Left renal pelvis (tissue), 4 donors: ENCODE data around the gene SCUBE3. TPM values are rescaled to one million over a fixed set of nuclear protein-coding genes. Genes with fewer than 3 reads are reported as not detected.

Source experiments
- DNase-seq, 4 donors: peaks; one replicate each; pipeline ENCODE4 v3.0.0-alpha.2; 2013; ENCODE audit warnings: low read depth in 4 of 4, low spot score in 3 of 4
- polyA plus RNA-seq, 4 donors: library from polyadenylated mRNA; unstranded; fragments of 120-200 nt; gene quantifications; one replicate each; pipeline ENCODE4 v1.2.1, GENCODE V29; 2013; ENCODE audit not compliant: insufficient read length in 4 of 4

Gene SCUBE3
- polyA plus RNA-seq, 4 donors, result 41.9 to 59.0 (median 49.4) TPM

- no peak for DNase-seq
These were observed 23.7 kb downstream of the SCUBE3 start for GRCh38 chr6:35237476-35237875.

GRCh38 chr6:35238843-35239289, 25.1 kb downstream of the SCUBE3 start:
- no peak for DNase-seq

- DNase-seq, result no peak
These were observed 25.8 kb downstream of the SCUBE3 start for GRCh38 chr6:35239581-35239980.

- DNase-seq, result peak in 2 of 4 donors; percentile 52 to 63
These were observed 27.4 kb downstream of the SCUBE3 start for GRCh38 chr6:35240838-35241801.

GRCh38 chr6:35242486-35242885, 28.7 kb downstream of the SCUBE3 start:
- no peak for DNase-seq

- DNase-seq, result no peak
These were observed 29.1 kb downstream of the SCUBE3 start for GRCh38 chr6:35242906-35243305.

GRCh38 chr6:35243386-35243958, 29.7 kb downstream of the SCUBE3 start:
- no peak for DNase-seq

- DNase-seq, result no peak
These were observed 30.8 kb downstream of the SCUBE3 start for GRCh38 chr6:35244551-35244950.

GRCh38 chr6:35247642-35248231, 34.0 kb downstream of the SCUBE3 start:
- DNase-seq, result no peak

- DNase-seq, result no peak
These were observed 34.5 kb downstream of the SCUBE3 start for GRCh38 chr6:35248300-35248699.

GRCh38 chr6:35248965-35249364, 35.2 kb downstream of the SCUBE3 start:
- no peak for DNase-seq

GRCh38 chr6:35251949-35252348, 38.2 kb downstream of the SCUBE3 start:
- DNase-seq, result no peak

- DNase-seq, result no peak
These were observed 39.5 kb downstream of the SCUBE3 start for GRCh38 chr6:35253249-35253648.

GRCh38 chr6:35258336-35258735, 44.6 kb downstream of the SCUBE3 start:
- no peak for DNase-seq

- DNase-seq, result peak in 1 of 4 donors; percentile 40
These were observed 45.1 kb downstream of the SCUBE3 start for GRCh38 chr6:35258858-35259193.

GRCh38 chr6:35259194-35259947, 45.6 kb downstream of the SCUBE3 start, which contains the start of gene ZNF76:
Gene ZNF76, plus strand, starts transcription at chr6:35259735. Its CDS starts 21,417 bp downstream, at chr6:35281152.
- DNase-seq, result peak; percentile 93 to 94 (median 94)

GRCh38 chr6:35259948-35260590, 46.3 kb downstream of the SCUBE3 start:
- no peak for DNase-seq

- DNase-seq, result no peak
These were observed 47.1 kb downstream of the SCUBE3 start for GRCh38 chr6:35260591-35261570.

- no peak for DNase-seq
These were observed 48.8 kb downstream of the SCUBE3 start for GRCh38 chr6:35262596-35262995.
